ENCODE data around the gene NCAPD3. TPM values are rescaled to one million over a fixed set of nuclear protein-coding genes. Genes with fewer than 3 reads are reported as not detected.

Gene NCAPD3
- total RNA-seq, 6 experiments from 2014 or later, result 19.6 to 31.1 (median 29.4) TPM

DNA sequence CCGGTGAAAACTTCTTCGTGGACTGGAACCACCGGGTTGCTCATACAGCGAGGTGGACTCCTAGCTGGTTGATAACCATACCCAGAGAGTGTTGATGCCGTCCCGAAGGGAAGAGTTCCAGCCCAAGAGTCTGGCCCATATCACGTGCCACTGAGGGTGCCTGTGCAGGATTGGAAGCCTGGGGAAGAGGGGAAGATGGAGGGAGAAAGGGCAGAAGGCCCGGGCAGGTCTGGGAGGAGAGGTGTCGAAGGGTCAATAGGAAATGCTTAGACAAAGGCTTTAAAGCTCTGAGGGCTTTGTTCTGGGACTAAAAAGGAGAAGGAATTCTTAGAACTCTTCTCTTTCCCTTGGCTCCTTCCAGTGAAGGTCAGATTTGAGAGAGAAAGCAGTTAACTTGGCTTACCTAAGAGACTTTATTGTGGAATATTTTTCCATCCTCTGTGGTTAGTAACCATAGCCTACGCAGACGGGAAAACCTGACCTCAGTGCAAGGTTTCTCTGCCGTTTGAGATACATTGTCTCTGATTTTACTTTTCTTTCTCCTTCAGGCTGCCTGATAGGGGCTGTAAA lies 84.4 kb downstream of the NCAPD3 start:
- peaks cover 14% of the 10 kb centered on the region for H3K36me3 Mint-ChIP-seq (ENCODE audit: low read depth)
- H3K9me3 Mint-ChIP-seq, result no peaks in the 10 kb centered on the region
- no peak for DNase-seq
- no peak overlapping the region for H3K4me3 Mint-ChIP-seq
- TF ChIP-seq, protein P1, sequence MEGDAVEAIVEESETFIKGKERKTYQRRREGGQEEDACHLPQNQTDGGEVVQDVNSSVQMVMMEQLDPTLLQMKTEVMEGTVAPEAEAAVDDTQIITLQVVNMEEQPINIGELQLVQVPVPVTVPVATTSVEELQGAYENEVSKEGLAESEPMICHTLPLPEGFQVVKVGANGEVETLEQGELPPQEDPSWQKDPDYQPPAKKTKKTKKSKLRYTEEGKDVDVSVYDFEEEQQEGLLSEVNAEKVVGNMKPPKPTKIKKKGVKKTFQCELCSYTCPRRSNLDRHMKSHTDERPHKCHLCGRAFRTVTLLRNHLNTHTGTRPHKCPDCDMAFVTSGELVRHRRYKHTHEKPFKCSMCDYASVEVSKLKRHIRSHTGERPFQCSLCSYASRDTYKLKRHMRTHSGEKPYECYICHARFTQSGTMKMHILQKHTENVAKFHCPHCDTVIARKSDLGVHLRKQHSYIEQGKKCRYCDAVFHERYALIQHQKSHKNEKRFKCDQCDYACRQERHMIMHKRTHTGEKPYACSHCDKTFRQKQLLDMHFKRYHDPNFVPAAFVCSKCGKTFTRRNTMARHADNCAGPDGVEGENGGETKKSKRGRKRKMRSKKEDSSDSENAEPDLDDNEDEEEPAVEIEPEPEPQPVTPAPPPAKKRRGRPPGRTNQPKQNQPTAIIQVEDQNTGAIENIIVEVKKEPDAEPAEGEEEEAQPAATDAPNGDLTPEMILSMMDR (IDR thresholded peaks at IDR 0.05), result no peak
- no peak overlapping the region for H3K27ac Mint-ChIP-seq
- peaks cover 6% of the 10 kb centered on the region; the same call in 1 of the 2 replicates for H3K4me1 Mint-ChIP-seq (ENCODE audit: low read depth)
- no peaks in the 10 kb centered on the region; the same call in none of the 2 replicates for H3K27me3 Mint-ChIP-seq (ENCODE audit: insufficient read depth)

DNA sequence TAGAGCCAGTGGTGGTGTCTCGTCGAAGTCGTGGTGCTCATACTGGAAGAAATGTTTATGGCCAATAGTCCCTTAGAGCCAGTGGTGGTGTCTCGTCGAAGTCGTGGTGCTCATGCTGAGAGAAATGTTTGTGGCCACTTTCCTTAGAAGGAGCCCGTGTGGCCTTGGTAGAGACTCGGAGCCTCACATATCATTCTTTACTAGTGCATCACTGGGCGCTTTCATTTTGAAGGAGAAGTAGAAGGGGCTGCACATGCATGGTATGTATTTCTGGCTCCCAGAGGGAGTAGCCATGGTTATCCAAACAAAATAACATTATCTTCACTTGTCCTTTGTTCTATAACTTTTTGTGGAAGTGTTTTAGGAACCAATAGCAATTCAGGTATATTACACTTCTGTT lies 85.4 kb downstream of the NCAPD3 start:
- no peak for DNase-seq

DNA sequence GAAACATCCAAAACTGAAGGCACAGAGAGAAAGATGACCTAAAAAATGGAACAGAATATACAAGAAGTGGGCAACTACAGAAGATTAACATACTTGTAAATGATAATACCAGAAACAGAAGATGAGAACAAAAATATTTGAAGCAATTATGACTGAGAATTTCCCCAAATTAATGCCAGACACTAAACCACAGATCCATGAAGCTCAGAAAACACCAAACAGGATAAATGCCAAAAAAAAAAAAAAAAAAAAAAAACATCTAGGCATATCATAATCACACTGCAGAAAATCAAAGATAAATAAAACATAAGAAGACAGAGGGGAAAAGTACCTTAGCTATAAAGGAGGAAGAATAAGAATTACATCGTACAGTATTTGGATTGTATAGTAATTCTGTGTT lies 89.6 kb downstream of the NCAPD3 start:
- DNase-seq, result no peak
- H3K9me3 Mint-ChIP-seq, result peaks cover 15% of the 10 kb centered on the region
- no peaks in the 10 kb centered on the region; the same call in 1 of the 2 replicates for H3K27me3 Mint-ChIP-seq (ENCODE audit: insufficient read depth)
- H3K4me3 Mint-ChIP-seq, result no peak overlapping the region
- peaks cover 18% of the 10 kb centered on the region for H3K4me1 Mint-ChIP-seq (ENCODE audit: low read depth)
- no peak overlapping the region for H3K27ac Mint-ChIP-seq
- peaks cover 20% of the 10 kb centered on the region for H3K36me3 Mint-ChIP-seq (ENCODE audit: low read depth)
- TF ChIP-seq, protein P1 (IDR thresholded peaks at IDR 0.05), result no peak

More for the DNA sequence above, 85.4 kb downstream of the NCAPD3 start:
- TF ChIP-seq, protein P1 (IDR thresholded peaks at IDR 0.05), result no peak
- Mint-ChIP-seq H3K4me3 (no peak overlapping the region), H3K4me1 (ENCODE audit: low read depth) (peaks cover 6% of the 10 kb centered on the region; the same call in 1 of the 2 replicates), H3K27me3 (ENCODE audit: insufficient read depth) (no peaks in the 10 kb centered on the region; the same call in none of the 2 replicates), H3K36me3 (ENCODE audit: low read depth) (peaks cover 18% of the 10 kb centered on the region), H3K27ac (no peak overlapping the region), H3K9me3 (peaks cover 4% of the 10 kb centered on the region; the same call in 1 of the 2 replicates)

DNA sequence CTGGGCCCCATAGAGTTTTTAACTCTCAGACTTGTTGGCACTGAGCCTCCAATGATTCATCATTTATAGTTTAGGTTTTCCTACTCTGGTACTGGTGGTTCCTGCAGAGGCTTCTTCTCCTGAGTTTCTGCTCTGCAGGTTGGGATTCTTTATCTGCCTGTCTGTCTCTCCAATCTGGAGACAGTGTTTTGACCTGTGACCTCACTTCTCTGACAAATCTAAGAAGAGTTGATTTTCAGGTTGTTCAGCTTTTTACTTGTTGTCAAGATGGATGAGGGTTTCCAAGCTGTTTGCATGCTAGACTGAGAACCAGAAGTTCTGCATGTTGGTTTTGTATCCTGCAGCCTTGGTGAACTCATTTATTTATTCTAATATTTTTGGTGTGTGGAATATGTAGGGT lies 91.0 kb downstream of the NCAPD3 start:
- Mint-ChIP-seq H3K9me3 (peaks cover 15% of the 10 kb centered on the region), H3K4me1 (ENCODE audit: low read depth) (peaks cover 17% of the 10 kb centered on the region), H3K27me3 (ENCODE audit: insufficient read depth) (no peaks in the 10 kb centered on the region; the same call in 1 of the 2 replicates), H3K4me3 (no peak overlapping the region), H3K27ac (peak overlapping the region; percentile 38; the same call in 1 of the 2 replicates), H3K36me3 (ENCODE audit: low read depth) (peaks cover 20% of the 10 kb centered on the region)
- TF ChIP-seq, protein P1 (IDR thresholded peaks at IDR 0.05), result no peak
- no peak for DNase-seq

DNA sequence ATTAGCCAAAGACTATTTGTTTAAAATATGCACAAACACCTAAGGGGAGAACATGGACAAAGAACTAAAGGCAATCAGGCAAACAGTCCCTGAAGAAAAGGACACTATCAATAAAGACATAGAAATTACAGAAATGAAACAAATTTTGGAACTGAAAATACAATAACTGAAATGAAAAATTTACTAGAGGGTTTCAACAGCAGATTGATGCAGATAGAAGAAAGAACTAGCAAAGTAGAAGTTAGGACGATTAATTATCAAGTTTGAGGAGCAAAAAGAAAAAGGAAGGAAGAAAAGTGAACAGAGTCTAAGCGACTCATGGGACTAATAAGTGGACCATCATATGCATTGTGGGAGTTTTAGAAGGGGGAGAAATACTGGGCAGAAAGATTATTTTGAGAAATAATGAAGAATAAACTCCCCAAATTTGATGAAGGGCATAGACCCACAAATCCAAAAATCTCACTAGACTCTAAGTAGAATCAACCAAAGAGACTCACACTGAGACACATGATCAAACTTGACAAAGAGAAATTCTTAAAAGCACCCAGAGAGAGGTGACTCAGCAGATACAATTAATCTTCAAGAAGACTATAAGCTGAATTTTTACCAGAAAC lies 92.0 kb downstream of the NCAPD3 start:
- no peaks in the 10 kb centered on the region; the same call in 1 of the 2 replicates for H3K27me3 Mint-ChIP-seq (ENCODE audit: insufficient read depth)
- no peak overlapping the region for H3K27ac Mint-ChIP-seq
- DNase-seq, result peak; percentile 7
- peaks cover 24% of the 10 kb centered on the region for H3K4me1 Mint-ChIP-seq (ENCODE audit: low read depth)
- peaks cover 20% of the 10 kb centered on the region for H3K36me3 Mint-ChIP-seq (ENCODE audit: low read depth)
- TF ChIP-seq, protein P1 (IDR thresholded peaks at IDR 0.05), result no peak
- H3K9me3 Mint-ChIP-seq, result peaks cover 15% of the 10 kb centered on the region
- H3K4me3 Mint-ChIP-seq, result no peak overlapping the region
